Gastrocnemius medialis (tissue), 4 donors: Measurements from ENCODE around the gene RCOR1.
"Not testable (repeated sequence)": the region's sequence is repeated elsewhere in the genome, so short reads cannot be mapped to it uniquely, and the experiment has no call there.

Experiments used
- CTCF ChIP-seq, 5 experiments: fragments of 450-650 bp in 3 of 5; fragments of 200-600 bp in 2 of 5; sonication (generic) in 2 of 5; IDR thresholded peaks in 4 of 5; conservative IDR thresholded peaks in 1 of 5; 1 replicate in 4 of 5; 2 replicates in 1 of 5; pipeline ENCODE4 v1.5.1; 2016 to 2019; ENCODE audit warnings: antibody characterized with exemption in 5 of 5, mild to moderate bottlenecking in 3 of 5, moderate library complexity in 3 of 5
- POLR2A ChIP-seq, 2 donors: fragments of 450-650 bp; IDR thresholded peaks; one replicate each; pipeline ENCODE4 v1.6.1; 2017; ENCODE audit warnings: antibody characterized with exemption in 2 of 2, mild to moderate bottlenecking in 2 of 2, moderate library complexity in 2 of 2

- not testable (repeated sequence) for TF ChIP-seq CTCF (IDR thresholded peaks at IDR 0.05 in 4 of 5, conservative IDR thresholded peaks at IDR 0.05 in 1 of 5); POLR2A (IDR thresholded peaks at IDR 0.05)
Observed at GRCh38 chr14:102550927-102551401, 41.5 kb upstream of the RCOR1 start.
